ENCODE results near the gene RIN3.

DNA sequence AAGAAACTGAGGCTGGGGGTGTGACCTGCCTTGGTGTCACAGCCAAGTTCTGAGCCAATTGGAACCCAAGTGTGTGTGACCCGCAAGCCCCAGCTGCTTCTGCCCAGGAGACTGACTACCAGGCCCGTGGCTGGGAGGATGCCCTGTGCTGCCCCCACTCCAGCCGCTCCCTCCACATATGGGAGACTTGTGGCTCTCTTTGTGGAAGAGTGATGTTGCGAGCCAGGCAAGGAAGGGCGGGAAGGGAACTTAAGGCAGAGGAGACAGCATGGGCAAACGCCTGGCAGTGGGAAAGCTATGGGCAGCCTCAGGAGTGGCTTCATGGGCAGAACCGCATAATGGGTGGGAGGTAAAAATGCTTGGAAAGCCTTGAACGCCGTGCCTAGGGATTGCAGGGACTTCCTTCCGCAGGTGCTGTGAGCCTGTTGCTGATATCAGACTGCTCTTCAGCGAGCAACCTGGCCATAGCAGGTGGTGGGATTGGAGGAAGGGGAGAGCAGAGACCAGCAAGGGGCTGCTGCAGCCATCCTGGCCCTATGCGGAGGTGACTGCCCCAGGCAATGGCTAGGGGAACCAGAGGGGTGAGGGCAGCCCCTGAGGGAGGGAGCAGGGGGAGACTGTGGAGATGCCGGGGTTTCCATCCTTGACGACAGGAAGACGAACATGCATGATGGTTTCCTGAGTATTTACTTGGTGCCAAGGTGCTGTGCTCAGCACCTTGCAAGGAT, 119.1 kb downstream of the RIN3 start:
- TF ChIP-seq, protein P1, sequence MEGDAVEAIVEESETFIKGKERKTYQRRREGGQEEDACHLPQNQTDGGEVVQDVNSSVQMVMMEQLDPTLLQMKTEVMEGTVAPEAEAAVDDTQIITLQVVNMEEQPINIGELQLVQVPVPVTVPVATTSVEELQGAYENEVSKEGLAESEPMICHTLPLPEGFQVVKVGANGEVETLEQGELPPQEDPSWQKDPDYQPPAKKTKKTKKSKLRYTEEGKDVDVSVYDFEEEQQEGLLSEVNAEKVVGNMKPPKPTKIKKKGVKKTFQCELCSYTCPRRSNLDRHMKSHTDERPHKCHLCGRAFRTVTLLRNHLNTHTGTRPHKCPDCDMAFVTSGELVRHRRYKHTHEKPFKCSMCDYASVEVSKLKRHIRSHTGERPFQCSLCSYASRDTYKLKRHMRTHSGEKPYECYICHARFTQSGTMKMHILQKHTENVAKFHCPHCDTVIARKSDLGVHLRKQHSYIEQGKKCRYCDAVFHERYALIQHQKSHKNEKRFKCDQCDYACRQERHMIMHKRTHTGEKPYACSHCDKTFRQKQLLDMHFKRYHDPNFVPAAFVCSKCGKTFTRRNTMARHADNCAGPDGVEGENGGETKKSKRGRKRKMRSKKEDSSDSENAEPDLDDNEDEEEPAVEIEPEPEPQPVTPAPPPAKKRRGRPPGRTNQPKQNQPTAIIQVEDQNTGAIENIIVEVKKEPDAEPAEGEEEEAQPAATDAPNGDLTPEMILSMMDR (conservative IDR thresholded peaks at IDR 0.05; ENCODE audit: low read depth, low read length) = no peak
- no peak for TF ChIP-seq RAD21 (IDR thresholded peaks at IDR 0.05; ENCODE audit: low read length)
- TF ChIP-seq SMC3 (IDR thresholded peaks at IDR 0.05; ENCODE audit: low read depth, low read length) = no peak
- no peak for TF ChIP-seq POLR2A (IDR thresholded peaks at IDR 0.05; ENCODE audit: low read depth, low read length)
- TF ChIP-seq CEBPB (IDR thresholded peaks at IDR 0.05; ENCODE audit: low read depth, low read length) = no peak
- no peak for TF ChIP-seq MXI1 (IDR thresholded peaks at IDR 0.05; ENCODE audit: borderline replicate concordance, low read depth, low read length)
- no peak for TF ChIP-seq RFX5 (IDR thresholded peaks at IDR 0.05; ENCODE audit: low read depth, low read length)
- TF ChIP-seq BHLHE40 (IDR thresholded peaks at IDR 0.05; ENCODE audit: low read depth, low read length) = no peak
- no peak for TF ChIP-seq FOS (IDR thresholded peaks at IDR 0.05; ENCODE audit: low read depth, low read length)
- TF ChIP-seq NFE2L2 (IDR thresholded peaks at IDR 0.05; ENCODE audit: low read depth, low read length) = no peak
